ENCODE results near the gene SORCS2.

Gene SORCS2

DNA sequence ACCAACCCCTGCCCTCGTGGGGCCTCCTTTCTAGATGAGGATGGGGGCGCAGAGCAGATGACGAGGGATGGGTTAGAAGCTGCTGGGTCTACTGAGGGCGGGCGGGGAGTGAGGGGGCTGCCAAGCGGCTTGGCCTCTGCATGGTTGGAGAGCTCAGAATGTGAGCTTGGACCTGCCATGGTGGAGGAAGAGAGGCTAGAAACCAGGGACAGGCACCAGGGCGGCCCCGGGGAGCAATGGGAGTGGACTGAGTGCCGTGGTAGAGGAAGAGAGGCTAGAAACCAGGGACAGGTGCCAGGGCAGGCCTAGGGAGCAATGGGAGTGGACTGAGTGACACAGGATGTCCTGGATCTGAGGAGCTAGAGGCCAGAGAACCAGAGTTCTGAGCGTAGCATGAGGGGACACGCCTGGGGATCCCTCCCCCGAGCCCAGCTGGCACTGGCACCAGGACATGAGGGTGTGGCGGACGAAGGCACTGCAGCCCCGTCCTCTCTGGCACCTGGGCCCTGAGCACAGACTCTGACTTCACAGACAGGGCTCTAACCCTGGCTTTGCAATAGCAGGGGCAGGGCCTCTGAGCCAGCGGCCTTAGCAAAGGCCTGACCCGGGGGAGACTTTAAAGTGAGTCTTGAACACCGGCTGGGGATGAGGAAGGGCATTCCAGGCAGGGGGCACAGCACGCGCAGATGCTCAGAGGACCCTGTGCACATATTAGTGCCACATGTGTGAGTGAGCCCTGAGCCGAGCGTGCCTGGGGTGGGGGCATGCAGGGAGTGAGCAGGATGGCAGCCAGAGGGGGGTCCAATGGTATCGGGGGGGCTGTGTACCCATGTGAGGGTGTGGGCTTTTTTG lies 456.4 kb downstream of the SORCS2 start:
- FAIRE-seq, result no peak

DNA sequence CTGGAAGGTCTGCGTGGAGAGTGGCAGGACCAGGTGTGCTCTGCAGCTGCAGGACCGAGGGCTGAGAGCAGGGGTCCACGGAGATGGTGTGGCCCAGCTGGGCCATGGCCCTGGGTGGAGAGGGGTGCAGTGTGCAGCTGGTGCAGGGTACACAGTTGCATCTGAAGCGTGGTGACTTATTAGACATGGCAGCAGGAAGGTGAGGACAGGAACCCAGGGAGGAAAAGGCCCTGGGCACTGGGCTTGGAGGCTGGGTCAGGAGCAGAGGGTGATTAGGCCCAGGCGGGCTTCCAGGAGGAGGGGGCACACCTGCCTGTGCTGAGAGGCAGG lies 457.0 kb downstream of the SORCS2 start:
- FAIRE-seq, result no peak

GRCh38 chr4:7649741-7650531 lies 457.6 kb downstream of the SORCS2 start:
- no peak for FAIRE-seq

- no peak for FAIRE-seq
These were observed 458.5 kb downstream of the SORCS2 start for GRCh38 chr4:7650606-7651385.

- no peak for FAIRE-seq
These were observed 459.2 kb downstream of the SORCS2 start for GRCh38 chr4:7651461-7651921.

- FAIRE-seq, result no peak
These were observed 459.7 kb downstream of the SORCS2 start for GRCh38 chr4:7652006-7652405.

- FAIRE-seq, result no peak
These were observed 460.1 kb downstream of the SORCS2 start for GRCh38 chr4:7652451-7652881.

DNA sequence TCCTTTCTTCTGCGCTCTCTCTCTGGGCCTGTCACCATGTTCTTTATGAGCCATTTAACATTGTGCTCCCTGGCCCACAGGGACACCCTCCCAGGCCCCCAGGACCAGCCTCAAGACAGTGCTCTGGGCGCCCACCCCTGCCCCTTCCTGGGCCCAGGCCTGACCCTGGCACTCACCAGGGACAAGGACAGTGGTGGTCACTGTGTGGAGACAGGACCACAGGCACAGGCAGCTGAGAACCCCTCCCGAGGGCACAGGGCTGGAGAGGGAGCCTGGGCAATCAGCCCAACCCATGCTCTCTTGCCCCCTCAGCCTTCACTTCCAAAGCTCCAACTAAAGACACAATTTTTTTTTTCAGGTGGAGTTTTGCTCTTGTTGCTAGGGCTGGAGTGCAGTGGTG lies 460.6 kb downstream of the SORCS2 start:
- no peak for FAIRE-seq

DNA sequence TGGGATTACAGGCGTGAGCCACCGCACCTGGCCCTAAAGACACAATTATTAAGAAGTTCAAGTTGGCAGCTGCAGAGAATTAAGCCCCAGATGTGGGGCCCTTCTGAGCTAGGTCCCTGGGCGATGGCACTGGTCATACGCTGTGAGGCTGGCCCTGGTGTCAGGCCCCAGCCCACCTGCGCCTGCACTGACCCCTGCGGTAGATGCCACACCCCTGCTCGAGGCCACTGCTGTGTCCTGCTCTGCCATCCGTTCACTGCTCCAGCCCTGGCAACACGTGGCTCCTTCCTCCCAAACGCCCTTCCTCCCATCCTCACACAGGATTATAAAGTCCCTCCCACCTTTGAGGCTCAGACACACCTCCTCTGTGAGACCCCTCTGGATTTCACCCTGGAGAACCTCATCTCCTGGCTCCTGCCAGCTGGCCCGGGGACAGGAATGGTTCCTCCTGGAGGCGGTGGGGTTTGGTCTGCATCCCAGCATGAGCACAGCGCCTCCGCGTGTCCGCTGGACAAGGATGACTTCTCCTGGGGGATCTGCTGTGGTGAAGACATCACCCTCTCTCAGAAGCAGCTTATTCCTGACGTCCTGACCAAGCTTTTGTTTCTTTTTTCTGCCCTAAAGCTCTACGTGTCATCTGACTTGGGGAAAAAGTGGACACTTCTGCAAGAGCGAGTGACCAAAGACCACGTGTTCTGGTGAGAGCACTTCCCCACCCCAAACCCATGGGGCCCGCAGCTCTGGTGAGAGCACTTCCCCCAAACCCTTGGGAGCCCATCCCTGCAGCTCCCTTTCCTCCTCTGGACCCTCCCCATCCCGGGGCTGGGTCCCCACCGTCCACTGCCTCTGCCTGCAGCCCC lies 461.4 kb downstream of the SORCS2 start:
- FAIRE-seq, result no peak

DNA sequence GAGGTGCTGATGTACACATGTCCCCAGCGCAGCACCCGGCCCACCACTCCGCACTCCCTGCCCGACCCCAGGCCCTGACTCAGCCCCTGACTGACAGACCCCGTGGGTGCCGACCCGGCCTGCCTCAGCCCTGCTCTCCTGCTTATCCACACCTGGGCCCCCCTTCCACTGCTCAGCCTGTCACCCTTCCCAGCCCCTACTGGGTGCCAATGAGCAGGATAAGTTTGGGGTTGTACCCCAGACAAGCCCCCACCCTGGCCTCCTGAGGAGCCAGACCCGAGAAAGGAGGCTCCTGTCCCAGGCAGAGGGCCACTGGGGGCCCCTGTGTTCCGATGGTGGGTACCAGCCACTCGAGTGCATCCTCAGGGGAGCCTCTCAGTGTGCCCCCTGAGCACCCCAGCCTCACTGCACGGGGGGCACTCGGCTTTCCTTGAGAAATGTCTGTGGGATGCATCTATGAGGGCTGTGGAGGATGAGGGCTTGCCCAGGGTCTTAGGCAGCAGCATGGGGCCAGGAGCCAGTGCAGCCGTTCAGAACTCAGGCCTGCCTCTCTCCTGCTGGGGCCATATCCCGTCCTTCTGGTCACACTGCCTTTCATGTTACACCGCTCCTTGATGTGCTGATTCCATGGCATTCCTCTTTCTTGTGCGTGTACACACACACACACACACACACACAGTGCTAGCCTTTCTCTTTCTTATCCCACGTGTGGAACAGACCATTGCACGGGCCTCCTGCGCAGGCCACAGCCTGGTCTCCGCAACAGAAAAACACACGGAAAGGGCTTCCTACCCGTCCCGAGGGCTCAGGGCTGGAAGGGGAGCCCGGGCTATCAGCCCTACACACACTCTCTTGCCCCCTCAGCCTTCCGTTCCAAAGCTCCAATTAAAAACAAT lies 462.5 kb downstream of the SORCS2 start:
- FAIRE-seq, result no peak

DNA sequence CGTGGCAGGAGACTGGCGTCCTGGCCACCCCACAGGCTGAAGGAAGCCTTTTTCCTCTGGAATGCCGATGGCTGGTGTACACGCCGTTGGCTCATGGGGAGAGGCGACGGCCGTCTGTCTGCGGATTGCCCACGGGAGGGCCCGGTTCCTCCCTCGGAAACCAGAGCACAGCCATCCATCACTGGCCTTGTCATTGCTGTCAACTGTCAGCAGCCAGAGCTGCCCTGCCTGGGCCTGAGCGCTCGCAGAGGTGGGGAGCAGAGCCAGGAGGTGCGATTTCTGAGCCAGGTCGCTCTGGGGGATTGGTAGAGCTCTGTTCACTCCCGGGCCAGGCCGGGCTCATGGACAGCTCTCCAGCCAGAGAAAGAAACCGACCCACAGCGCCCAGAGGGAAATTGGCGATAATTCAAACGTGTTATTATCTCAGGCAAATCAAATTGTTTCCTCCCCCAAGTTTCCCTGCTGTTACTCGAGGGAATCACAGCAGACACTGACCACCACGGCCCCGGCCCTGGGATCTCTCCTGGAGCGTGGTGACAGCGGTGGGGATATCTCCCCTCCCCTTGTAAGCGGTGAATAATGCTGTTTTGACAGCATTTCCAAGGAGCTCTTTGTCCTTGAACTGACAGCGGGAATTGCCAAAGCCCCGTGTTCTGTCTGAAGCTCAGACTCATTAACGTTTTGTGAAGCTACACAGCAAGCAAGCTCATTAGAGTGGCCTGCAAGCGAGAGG lies 463.3 kb downstream of the SORCS2 start:
- FAIRE-seq, result no peak

GRCh38 chr4:7656244-7656800 lies 464.0 kb downstream of the SORCS2 start:
- FAIRE-seq, result no peak

GRCh38 chr4:7657545-7658297 lies 465.4 kb downstream of the SORCS2 start:
- FAIRE-seq, result no peak

- FAIRE-seq, result no peak
These were observed 466.2 kb downstream of the SORCS2 start for GRCh38 chr4:7658341-7659204.

GRCh38 chr4:7659429-7660175 lies 467.3 kb downstream of the SORCS2 start:
- no peak for FAIRE-seq

GRCh38 chr4:7660176-7661039 lies 468.1 kb downstream of the SORCS2 start:
- FAIRE-seq, result no peak
